Epithelial cell of prostate (primary cell): Measurements from ENCODE around the gene LLPH.
A peak's percentile ranks its signal among the peaks of the same experiment; 100 is the strongest.

Experiments used
- DNase-seq: peaks from one replicate; pipeline ENCODE4 v3.0.0-alpha.2; 2011; ENCODE audit warnings: low read depth, low spot score
- H3K27ac ChIP-seq: fragments of 450-650 bp; 2 replicates; pipeline ENCODE4 v1.5.1; 2017; ENCODE audit warnings: mild to moderate bottlenecking

Gene LLPH

GRCh38 chr12:66144791-66145754 is 14.5 kb upstream of the LLPH start:
- peak overlapping the region; percentile 47 for H3K27ac ChIP-seq
- DNase-seq: no peak

- no peak for DNase-seq
- no peak overlapping the region for H3K27ac ChIP-seq
These were observed 13.3 kb upstream of the LLPH start for GRCh38 chr12:66143868-66144267.

GRCh38 chr12:66142826-66143225 is 12.3 kb upstream of the LLPH start:
- no peak overlapping the region for H3K27ac ChIP-seq
- no peak for DNase-seq

- no peak overlapping the region for H3K27ac ChIP-seq
- DNase-seq: no peak
These were observed 10.7 kb upstream of the LLPH start for GRCh38 chr12:66141299-66141698.

DNA sequence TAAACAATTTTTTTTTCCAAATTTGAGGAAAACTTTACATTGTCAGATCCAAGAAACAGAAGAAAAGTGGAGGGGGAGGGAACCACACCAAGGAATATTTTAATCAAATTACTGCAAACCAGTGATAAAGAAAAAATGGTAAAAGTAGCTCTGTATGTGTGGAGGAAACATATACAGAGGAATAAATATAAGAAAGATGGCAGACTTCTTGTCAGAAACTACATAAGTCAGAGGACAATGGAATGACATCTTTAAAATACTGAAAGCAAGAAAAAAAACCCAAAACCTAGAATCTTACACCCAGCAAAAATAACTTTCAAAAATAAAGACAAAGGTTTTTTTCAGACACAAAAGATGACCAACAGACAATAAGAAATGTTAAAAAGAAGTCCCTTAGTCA is 10.2 kb upstream of the LLPH start:
- H3K27ac ChIP-seq: no peak overlapping the region
- DNase-seq: no peak

DNA sequence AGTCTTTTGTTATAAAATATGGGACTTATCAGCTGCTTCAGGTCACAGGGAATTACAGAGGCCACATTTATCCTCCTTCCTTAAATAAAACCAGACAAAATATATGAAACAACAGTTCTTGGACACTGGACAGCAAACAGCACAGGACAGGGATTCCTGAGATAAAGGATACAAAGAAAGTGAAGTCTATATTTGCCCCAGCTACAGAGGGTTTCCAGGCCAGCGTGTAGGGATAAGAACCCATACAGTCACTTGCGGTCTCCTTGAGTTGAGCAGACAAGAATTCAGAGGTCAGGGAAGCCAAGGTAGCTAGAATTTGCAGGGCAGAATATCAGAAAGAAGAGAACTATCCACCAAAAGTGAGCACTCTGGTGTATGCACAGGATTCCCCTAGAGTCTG is 8.8 kb upstream of the LLPH start:
- H3K27ac ChIP-seq: no peak overlapping the region
- DNase-seq: no peak

- peak overlapping the region; percentile 45 for H3K27ac ChIP-seq
- no peak for DNase-seq
These were observed 7.4 kb upstream of the LLPH start for GRCh38 chr12:66137937-66138336.

DNA sequence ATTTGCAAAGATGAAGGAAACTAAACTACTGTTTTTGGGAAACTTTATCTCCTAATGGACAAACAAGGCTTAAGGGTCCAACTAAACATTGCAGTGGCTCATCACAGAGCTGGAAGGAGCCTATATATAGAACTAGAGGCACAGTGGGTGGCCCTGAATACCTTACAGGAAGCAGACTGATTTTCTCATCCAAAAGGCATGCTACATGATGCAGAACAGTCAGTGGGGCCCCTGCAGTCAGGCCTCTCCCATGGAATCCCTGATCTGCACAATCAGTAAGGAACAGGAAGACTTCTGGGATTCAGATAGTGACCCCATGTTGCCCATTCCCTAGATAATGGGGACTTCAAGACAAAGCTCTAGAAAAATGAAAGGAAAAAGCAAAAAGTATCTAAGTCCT is 1.9 kb upstream of the LLPH start:
- H3K27ac ChIP-seq: peak overlapping the region; percentile 75
- no peak for DNase-seq

- DNase-seq: no peak
These were observed 628 bp upstream of the LLPH start for GRCh38 chr12:66131067-66131688.

GRCh38 chr12:66129934-66130266 is 650 bp downstream of the LLPH start:
- peak overlapping the region; percentile 75 for H3K27ac ChIP-seq
- DNase-seq: no peak

More at GRCh38 chr12:66131067-66131688, 628 bp upstream of the LLPH start:
- peak overlapping the region; percentile 75 for H3K27ac ChIP-seq

GRCh38 chr12:66127650-66128049 is 2.9 kb downstream of the LLPH start:
- H3K27ac ChIP-seq: no peak overlapping the region
- DNase-seq: no peak

DNA sequence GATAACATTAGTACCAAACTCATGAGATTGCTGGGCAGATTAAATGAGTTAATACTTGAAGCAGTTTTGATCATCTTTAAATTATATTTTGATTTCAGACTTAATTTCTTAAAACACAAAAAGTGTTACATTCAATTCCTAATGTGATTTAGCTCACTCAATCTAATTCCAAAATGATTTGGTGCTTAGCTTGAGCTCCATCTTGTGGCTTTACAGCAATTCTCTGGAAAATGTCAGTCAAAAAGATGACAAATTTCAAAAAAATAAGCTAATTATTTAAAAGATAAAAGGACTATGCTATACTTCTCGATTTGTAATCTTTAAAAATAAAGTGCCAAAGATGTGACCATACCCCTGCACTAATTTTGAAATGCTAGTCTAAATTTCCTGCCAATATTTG is 10.1 kb downstream of the LLPH start:
- no peak overlapping the region for H3K27ac ChIP-seq
- DNase-seq: no peak

DNA sequence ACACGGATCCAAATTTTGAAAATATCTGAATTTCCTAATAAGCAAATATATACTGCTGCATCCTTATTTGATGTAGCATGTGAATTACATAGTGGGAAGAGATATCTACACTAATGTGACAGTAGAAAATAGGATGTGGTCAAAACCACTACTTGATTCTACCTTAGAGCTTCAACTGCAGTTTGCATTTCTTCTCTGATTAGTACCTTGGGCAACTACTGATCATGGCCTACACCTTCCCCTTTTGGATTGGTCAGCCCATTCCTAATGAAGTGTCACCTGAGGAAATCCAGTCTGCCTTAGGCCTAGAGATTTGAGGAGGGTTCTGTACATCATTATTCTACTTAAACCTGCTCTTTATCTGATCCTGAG is 10.7 kb downstream of the LLPH start:
- no peak for DNase-seq

GRCh38 chr12:66119229-66119869 is 11.2 kb downstream of the LLPH start:
- DNase-seq: no peak
- no peak overlapping the region for H3K27ac ChIP-seq

More for the DNA sequence above, 10.7 kb downstream of the LLPH start:
- no peak overlapping the region for H3K27ac ChIP-seq

DNA sequence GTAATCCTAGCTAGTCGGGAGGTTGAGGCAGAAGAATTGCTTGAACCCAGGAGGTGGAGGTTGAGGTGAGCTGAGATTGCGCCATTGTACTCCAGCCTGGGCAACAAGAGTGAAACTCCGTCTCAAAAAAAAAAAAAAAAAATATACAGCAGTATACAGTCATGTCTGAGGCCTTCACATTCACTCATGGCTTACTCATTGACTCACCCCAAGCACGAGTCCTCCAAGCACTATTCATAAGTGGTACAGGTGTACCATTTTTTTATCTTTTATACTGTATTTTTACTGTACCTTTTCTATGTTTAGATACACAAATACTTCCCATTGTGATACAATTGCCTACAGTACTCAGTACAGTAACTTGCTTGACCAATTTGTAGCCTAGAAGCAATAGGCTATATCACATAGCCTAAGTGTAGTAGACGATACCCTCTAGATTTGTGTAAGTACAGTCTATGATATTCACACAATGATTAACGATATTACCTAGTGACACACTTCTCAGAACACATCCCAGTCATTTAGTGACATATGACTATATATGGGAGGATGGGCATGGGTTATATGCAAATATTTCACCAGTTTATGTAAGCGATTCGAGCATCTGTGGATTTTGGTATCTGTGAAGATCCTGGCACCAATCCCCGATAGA is 12.2 kb downstream of the LLPH start:
- DNase-seq: peak; percentile 51
- H3K27ac ChIP-seq: peak overlapping the region; percentile 21

DNA sequence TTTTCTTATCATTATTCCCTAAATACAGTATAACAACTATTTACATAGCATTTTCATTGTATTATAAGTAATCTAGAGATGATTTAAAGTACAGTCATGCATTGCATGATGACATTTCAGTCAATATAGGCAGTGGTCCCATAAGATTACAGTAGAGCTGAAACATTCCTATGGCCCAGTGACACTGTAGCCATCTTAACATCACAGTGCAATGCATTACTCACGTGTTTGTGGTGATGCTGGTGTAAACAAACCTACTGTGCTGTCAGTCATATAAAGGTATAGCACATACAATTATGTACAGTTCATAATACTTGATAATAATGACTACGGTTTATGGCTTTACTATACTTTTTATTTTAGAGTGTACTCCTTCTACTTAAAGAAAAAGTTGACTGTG is 13.3 kb downstream of the LLPH start:
- DNase-seq: no peak
- no peak overlapping the region for H3K27ac ChIP-seq

GRCh38 chr12:66115071-66115600 is 15.4 kb downstream of the LLPH start:
- no peak for DNase-seq
- H3K27ac ChIP-seq: no peak overlapping the region

- H3K27ac ChIP-seq: no peak overlapping the region
- no peak for DNase-seq
These were observed 17.1 kb downstream of the LLPH start for GRCh38 chr12:66113471-66113870.

DNA sequence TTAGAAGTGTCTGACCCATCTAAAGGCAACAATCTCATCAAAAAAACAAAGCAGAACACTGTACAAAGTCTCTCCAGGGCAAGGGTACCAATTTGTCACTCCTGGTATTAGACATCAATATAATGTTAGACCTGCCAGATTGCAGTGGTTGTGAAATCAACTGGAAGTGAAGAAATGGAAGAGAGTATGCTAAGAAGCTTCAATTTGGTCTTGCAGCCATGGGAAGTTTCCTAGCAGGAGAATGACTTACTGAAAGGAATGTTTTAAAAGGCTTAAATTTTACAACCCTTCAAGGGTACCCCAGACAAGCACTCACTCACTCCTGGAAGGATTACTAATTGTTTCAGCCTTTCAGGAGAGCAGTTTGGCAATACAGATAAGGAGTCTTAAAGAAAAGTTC is 18.9 kb downstream of the LLPH start:
- no peak overlapping the region for H3K27ac ChIP-seq
- no peak for DNase-seq

- no peak for DNase-seq
- no peak overlapping the region for H3K27ac ChIP-seq
These were observed 21.5 kb downstream of the LLPH start for GRCh38 chr12:66109056-66109455.

- no peak overlapping the region for H3K27ac ChIP-seq
- no peak for DNase-seq
These were observed 22.2 kb downstream of the LLPH start for GRCh38 chr12:66108386-66108785.
